GM23338 (cell line): ENCODE measurements around the gene GPC6. TPM values are rescaled to one million over a fixed set of nuclear protein-coding genes. Genes with fewer than 3 reads are reported as not detected.

ENCODE experiments used
- ATAC-seq: fragments of 200-7000 bp; cut with Tn5 transposase; 3 replicates; pipeline ENCODE4 v1.9.1; 2020
- DNase-seq: peaks from one replicate; pipeline ENCODE4 v3.0.0-alpha.2; 2015; ENCODE audit warnings: low spot score
- H2AFZ ChIP-seq: fragments of 200-600 bp; sonication (generic); 2 replicates; pipeline ENCODE4 v1.8.0; 2016; ENCODE audit warnings: antibody characterized with exemption, mild to moderate bottlenecking, moderate library complexity
- H3F3A ChIP-seq: fragments of 200-600 bp; sonication (generic); replicated peaks from 2 replicates; pipeline ENCODE4 v1.8.0; 2017; ENCODE audit warnings: antibody characterized with exemption, mixed run types, low read depth
- H3K27ac ChIP-seq: fragments of 200-600 bp; sonication (generic); 2 replicates; pipeline ENCODE4 v1.6.1; 2016; ENCODE audit warnings: low read depth
- H3K27me3 ChIP-seq: fragments of 200-600 bp; sonication (generic); 2 replicates; pipeline ENCODE4 v1.8.0; 2016; ENCODE audit warnings: mild to moderate bottlenecking, mixed run types, moderate library complexity; ENCODE audit not compliant: insufficient read depth
- H3K36me3 ChIP-seq: fragments of 200-600 bp; sonication (generic); 2 replicates; pipeline ENCODE4 v1.8.0; 2016; ENCODE audit warnings: mild to moderate bottlenecking; ENCODE audit not compliant: insufficient read depth
- H3K4me1 ChIP-seq: fragments of 200-600 bp; sonication (generic); 2 replicates; pipeline ENCODE4 v1.8.0; 2016; ENCODE audit warnings: mild to moderate bottlenecking, moderate library complexity; ENCODE audit not compliant: insufficient read depth
- H3K4me2 ChIP-seq: fragments of 200-600 bp; sonication (generic); 2 replicates; pipeline ENCODE4 v1.7.1; 2017; ENCODE audit warnings: mixed run types
- H3K4me3 ChIP-seq: fragments of 200-600 bp; sonication (generic); 2 replicates; pipeline ENCODE4 v1.6.1; 2016; ENCODE audit warnings: mixed run types
- H3K79me2 ChIP-seq: fragments of 200-600 bp; sonication (generic); replicated peaks from 2 replicates; pipeline ENCODE4 v1.8.0; 2017; ENCODE audit warnings: mild to moderate bottlenecking; ENCODE audit not compliant: insufficient read depth
- H3K9me2 ChIP-seq: fragments of 200-600 bp; sonication (generic); 2 replicates; pipeline ENCODE4 v1.8.0; 2017; ENCODE audit not compliant: insufficient read depth
- H4K20me1 ChIP-seq: fragments of 200-600 bp; sonication (generic); replicated peaks from 2 replicates; pipeline ENCODE4 v1.8.0; 2017; ENCODE audit warnings: mild to moderate bottlenecking; ENCODE audit not compliant: insufficient read depth
- H3K27ac Mint-ChIP-seq: 2 replicates; pipeline ENCODE4 v1.8.0; 2020; ENCODE audit warnings: inconsistent platforms, mild to moderate bottlenecking, moderate library complexity, mixed read lengths
- H3K27me3 Mint-ChIP-seq: 3 replicates; pipeline ENCODE4 v1.8.0; 2022; ENCODE audit warnings: low read depth, mild to moderate bottlenecking, moderate library complexity, mixed read lengths, inconsistent platforms; ENCODE audit not compliant: insufficient read depth, poor library complexity
- H3K36me3 Mint-ChIP-seq: 3 replicates; pipeline ENCODE4 v1.8.0; 2021; ENCODE audit warnings: low read depth, mild to moderate bottlenecking, inconsistent platforms, moderate library complexity, mixed read lengths
- H3K4me1 Mint-ChIP-seq: 3 replicates; pipeline ENCODE4 v1.8.0; 2020; ENCODE audit warnings: mild to moderate bottlenecking, inconsistent platforms, mixed read lengths
- H3K4me3 Mint-ChIP-seq: 3 replicates; pipeline ENCODE4 v1.8.0; 2021; ENCODE audit warnings: moderate library complexity, mild to moderate bottlenecking, inconsistent platforms, mixed read lengths
- H3K9me3 Mint-ChIP-seq: 3 replicates; pipeline ENCODE4 v1.8.0; 2020; ENCODE audit warnings: moderate library complexity, mild to moderate bottlenecking, inconsistent platforms, mixed read lengths
- CREB1 ChIP-seq: fragments of 250-450 bp; sonication (Bioruptor Pico); IDR thresholded peaks from 2 replicates; pipeline ENCODE4 v1.5.0; 2020; ENCODE audit warnings: low read depth, mild to moderate bottlenecking, moderate library complexity
- EZH2 ChIP-seq: fragments of 200-600 bp; sonication (generic); IDR thresholded peaks from one replicate; pipeline ENCODE4 v1.8.0; 2017; ENCODE audit warnings: antibody characterized with exemption, mild to moderate bottlenecking, low read depth; ENCODE audit not compliant: unreplicated experiment
- EZH2phosphoT487 ChIP-seq: fragments of 200-600 bp; sonication (generic); IDR thresholded peaks from one replicate; pipeline ENCODE4 v1.8.1; 2018; ENCODE audit warnings: antibody characterized with exemption; ENCODE audit not compliant: unreplicated experiment
- JUNB ChIP-seq: IDR thresholded peaks from one replicate; pipeline ENCODE4 v1.6.1; 2016; ENCODE audit warnings: antibody characterized with exemption; ENCODE audit not compliant: unreplicated experiment
- NANOG ChIP-seq: IDR thresholded peaks from 2 replicates; pipeline ENCODE4 v1.6.1; 2016; ENCODE audit warnings: antibody characterized with exemption, borderline replicate concordance
- POLR2AphosphoS5 ChIP-seq: IDR thresholded peaks from 2 replicates; pipeline ENCODE4 v1.6.1; 2016; ENCODE audit warnings: antibody characterized with exemption, low read depth
- STAT1 ChIP-seq: IDR thresholded peaks from one replicate; pipeline ENCODE4 v1.6.1; 2016; ENCODE audit warnings: antibody characterized with exemption; ENCODE audit not compliant: unreplicated experiment
- ZNF114 ChIP-seq: fragments of 250-450 bp; sonication (Bioruptor Pico); IDR thresholded peaks from 2 replicates; pipeline ENCODE4 v1.5.0; 2020; ENCODE audit warnings: mild to moderate bottlenecking, moderate library complexity
- ZNF331 ChIP-seq: fragments of 250-450 bp; sonication (Bioruptor Pico); IDR thresholded peaks from 2 replicates; pipeline ENCODE4 v1.5.0; 2020; ENCODE audit warnings: low read depth, mild to moderate bottlenecking, moderate library complexity
- polyA plus RNA-seq: library from polyadenylated mRNA; unstranded; fragments of >200 nt; fragmentation: Nextera tagmentation; extraction: Ambion mirVana; gene quantifications from 2 replicates; pipeline ENCODE4 v1.2.1, GENCODE V29; 2016
- total RNA-seq: library from RNA; depleted of rRNA; stranded (reverse); fragments of >200 nt; shearing (Covaris generic); gene quantifications from 2 replicates; pipeline ENCODE4 v1.2.3, GENCODE V29; 2014
- TF ChIP-seq, protein P1 (sequence below): IDR thresholded peaks from 2 replicates; pipeline ENCODE4 v1.6.1; 2016; ENCODE audit warnings: antibody characterized with exemption
- TF ChIP-seq, protein P2 (sequence below), 2 experiments: fragments of 200-600 bp in 1 of 2; sonication (generic) in 1 of 2; conservative IDR thresholded peaks; 2 replicates each; pipeline versions ENCODE4 v1.5.1 to v1.6.1; 2016 to 2017; ENCODE audit warnings: antibody characterized with exemption in 2 of 2, low read depth in 2 of 2, mild to moderate bottlenecking in 2 of 2, moderate library complexity in 1 of 2
- TF ChIP-seq, protein P3 (sequence below): IDR thresholded peaks from one replicate; pipeline ENCODE4 v1.6.1; 2018; ENCODE audit warnings: antibody characterized with exemption; ENCODE audit not compliant: unreplicated experiment
- TF ChIP-seq, protein P4 (sequence below): fragments of 250-450 bp; sonication (Bioruptor Pico); IDR thresholded peaks from 2 replicates; pipeline ENCODE4 v1.5.0; 2020; ENCODE audit warnings: mild to moderate bottlenecking, moderate library complexity

GPC6 gene
- total and polyA plus RNA-seq, 2 experiments from 2014 or later, result 6.4 to 28.6 TPM

DNA sequence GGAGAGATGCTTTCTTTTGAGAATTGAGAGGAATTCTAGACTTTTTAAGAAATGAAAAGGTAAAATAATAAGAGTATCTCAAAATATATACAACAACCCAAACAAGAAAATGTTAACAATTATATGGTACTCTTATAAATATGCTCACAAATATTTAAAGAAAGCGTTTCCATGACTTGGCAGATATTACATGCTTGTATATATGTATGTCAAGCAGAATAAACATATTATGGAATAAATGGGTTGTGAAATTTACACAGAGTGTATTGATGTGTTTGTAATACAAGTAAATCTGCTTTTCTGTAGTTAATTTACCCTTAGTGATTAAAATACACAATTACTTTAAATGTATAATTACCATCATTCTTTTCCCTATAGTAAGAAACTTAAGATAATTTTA is 65.8 kb downstream of the GPC6 start:
- ATAC-seq (no peak), DNase-seq (no peak)
- Histone ChIP-seq H3K36me3 (no peaks in the 10 kb centered on the region), H3K4me1 (peaks cover 5% of the 10 kb centered on the region; the same call in 1 of the 2 replicates), H3K27ac (no peak overlapping the region), H3F3A (no peaks in the 10 kb centered on the region), H2AFZ (no peak overlapping the region), H3K27me3 (no peaks in the 10 kb centered on the region), H3K4me2 (no peak overlapping the region), H3K9me2 (no peaks in the 10 kb centered on the region), H3K79me2 (peaks cover 13% of the 10 kb centered on the region), H4K20me1 (no peaks in the 10 kb centered on the region), H3K4me3 (no peak overlapping the region)
- no peaks in the 10 kb centered on the region for H3K9me3 Mint-ChIP-seq
- H3K4me3 Mint-ChIP-seq, result no peak overlapping the region
- H3K27ac Mint-ChIP-seq, result no peak overlapping the region
- peaks cover 26% of the 10 kb centered on the region for H3K4me1 Mint-ChIP-seq
- TF ChIP-seq EZH2, result no peak
- no peak for TF ChIP-seq EZH2phosphoT487
- no peak for TF ChIP-seq ZNF114 (CRISPR knock-in tag)
- TF ChIP-seq, protein P1, sequence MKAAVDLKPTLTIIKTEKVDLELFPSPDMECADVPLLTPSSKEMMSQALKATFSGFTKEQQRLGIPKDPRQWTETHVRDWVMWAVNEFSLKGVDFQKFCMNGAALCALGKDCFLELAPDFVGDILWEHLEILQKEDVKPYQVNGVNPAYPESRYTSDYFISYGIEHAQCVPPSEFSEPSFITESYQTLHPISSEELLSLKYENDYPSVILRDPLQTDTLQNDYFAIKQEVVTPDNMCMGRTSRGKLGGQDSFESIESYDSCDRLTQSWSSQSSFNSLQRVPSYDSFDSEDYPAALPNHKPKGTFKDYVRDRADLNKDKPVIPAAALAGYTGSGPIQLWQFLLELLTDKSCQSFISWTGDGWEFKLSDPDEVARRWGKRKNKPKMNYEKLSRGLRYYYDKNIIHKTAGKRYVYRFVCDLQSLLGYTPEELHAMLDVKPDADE, result no peak
- no peak for TF ChIP-seq JUNB
- no peak for TF ChIP-seq NANOG
- TF ChIP-seq, protein P2, sequence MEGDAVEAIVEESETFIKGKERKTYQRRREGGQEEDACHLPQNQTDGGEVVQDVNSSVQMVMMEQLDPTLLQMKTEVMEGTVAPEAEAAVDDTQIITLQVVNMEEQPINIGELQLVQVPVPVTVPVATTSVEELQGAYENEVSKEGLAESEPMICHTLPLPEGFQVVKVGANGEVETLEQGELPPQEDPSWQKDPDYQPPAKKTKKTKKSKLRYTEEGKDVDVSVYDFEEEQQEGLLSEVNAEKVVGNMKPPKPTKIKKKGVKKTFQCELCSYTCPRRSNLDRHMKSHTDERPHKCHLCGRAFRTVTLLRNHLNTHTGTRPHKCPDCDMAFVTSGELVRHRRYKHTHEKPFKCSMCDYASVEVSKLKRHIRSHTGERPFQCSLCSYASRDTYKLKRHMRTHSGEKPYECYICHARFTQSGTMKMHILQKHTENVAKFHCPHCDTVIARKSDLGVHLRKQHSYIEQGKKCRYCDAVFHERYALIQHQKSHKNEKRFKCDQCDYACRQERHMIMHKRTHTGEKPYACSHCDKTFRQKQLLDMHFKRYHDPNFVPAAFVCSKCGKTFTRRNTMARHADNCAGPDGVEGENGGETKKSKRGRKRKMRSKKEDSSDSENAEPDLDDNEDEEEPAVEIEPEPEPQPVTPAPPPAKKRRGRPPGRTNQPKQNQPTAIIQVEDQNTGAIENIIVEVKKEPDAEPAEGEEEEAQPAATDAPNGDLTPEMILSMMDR (conservative IDR thresholded peaks at IDR 0.05; ENCODE audit: low read depth in 2 of 2), result no peak
- TF ChIP-seq, protein P3, sequence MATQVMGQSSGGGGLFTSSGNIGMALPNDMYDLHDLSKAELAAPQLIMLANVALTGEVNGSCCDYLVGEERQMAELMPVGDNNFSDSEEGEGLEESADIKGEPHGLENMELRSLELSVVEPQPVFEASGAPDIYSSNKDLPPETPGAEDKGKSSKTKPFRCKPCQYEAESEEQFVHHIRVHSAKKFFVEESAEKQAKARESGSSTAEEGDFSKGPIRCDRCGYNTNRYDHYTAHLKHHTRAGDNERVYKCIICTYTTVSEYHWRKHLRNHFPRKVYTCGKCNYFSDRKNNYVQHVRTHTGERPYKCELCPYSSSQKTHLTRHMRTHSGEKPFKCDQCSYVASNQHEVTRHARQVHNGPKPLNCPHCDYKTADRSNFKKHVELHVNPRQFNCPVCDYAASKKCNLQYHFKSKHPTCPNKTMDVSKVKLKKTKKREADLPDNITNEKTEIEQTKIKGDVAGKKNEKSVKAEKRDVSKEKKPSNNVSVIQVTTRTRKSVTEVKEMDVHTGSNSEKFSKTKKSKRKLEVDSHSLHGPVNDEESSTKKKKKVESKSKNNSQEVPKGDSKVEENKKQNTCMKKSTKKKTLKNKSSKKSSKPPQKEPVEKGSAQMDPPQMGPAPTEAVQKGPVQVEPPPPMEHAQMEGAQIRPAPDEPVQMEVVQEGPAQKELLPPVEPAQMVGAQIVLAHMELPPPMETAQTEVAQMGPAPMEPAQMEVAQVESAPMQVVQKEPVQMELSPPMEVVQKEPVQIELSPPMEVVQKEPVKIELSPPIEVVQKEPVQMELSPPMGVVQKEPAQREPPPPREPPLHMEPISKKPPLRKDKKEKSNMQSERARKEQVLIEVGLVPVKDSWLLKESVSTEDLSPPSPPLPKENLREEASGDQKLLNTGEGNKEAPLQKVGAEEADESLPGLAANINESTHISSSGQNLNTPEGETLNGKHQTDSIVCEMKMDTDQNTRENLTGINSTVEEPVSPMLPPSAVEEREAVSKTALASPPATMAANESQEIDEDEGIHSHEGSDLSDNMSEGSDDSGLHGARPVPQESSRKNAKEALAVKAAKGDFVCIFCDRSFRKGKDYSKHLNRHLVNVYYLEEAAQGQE, result no peak
- TF ChIP-seq POLR2AphosphoS5, result no peak
- TF ChIP-seq, protein P4, sequence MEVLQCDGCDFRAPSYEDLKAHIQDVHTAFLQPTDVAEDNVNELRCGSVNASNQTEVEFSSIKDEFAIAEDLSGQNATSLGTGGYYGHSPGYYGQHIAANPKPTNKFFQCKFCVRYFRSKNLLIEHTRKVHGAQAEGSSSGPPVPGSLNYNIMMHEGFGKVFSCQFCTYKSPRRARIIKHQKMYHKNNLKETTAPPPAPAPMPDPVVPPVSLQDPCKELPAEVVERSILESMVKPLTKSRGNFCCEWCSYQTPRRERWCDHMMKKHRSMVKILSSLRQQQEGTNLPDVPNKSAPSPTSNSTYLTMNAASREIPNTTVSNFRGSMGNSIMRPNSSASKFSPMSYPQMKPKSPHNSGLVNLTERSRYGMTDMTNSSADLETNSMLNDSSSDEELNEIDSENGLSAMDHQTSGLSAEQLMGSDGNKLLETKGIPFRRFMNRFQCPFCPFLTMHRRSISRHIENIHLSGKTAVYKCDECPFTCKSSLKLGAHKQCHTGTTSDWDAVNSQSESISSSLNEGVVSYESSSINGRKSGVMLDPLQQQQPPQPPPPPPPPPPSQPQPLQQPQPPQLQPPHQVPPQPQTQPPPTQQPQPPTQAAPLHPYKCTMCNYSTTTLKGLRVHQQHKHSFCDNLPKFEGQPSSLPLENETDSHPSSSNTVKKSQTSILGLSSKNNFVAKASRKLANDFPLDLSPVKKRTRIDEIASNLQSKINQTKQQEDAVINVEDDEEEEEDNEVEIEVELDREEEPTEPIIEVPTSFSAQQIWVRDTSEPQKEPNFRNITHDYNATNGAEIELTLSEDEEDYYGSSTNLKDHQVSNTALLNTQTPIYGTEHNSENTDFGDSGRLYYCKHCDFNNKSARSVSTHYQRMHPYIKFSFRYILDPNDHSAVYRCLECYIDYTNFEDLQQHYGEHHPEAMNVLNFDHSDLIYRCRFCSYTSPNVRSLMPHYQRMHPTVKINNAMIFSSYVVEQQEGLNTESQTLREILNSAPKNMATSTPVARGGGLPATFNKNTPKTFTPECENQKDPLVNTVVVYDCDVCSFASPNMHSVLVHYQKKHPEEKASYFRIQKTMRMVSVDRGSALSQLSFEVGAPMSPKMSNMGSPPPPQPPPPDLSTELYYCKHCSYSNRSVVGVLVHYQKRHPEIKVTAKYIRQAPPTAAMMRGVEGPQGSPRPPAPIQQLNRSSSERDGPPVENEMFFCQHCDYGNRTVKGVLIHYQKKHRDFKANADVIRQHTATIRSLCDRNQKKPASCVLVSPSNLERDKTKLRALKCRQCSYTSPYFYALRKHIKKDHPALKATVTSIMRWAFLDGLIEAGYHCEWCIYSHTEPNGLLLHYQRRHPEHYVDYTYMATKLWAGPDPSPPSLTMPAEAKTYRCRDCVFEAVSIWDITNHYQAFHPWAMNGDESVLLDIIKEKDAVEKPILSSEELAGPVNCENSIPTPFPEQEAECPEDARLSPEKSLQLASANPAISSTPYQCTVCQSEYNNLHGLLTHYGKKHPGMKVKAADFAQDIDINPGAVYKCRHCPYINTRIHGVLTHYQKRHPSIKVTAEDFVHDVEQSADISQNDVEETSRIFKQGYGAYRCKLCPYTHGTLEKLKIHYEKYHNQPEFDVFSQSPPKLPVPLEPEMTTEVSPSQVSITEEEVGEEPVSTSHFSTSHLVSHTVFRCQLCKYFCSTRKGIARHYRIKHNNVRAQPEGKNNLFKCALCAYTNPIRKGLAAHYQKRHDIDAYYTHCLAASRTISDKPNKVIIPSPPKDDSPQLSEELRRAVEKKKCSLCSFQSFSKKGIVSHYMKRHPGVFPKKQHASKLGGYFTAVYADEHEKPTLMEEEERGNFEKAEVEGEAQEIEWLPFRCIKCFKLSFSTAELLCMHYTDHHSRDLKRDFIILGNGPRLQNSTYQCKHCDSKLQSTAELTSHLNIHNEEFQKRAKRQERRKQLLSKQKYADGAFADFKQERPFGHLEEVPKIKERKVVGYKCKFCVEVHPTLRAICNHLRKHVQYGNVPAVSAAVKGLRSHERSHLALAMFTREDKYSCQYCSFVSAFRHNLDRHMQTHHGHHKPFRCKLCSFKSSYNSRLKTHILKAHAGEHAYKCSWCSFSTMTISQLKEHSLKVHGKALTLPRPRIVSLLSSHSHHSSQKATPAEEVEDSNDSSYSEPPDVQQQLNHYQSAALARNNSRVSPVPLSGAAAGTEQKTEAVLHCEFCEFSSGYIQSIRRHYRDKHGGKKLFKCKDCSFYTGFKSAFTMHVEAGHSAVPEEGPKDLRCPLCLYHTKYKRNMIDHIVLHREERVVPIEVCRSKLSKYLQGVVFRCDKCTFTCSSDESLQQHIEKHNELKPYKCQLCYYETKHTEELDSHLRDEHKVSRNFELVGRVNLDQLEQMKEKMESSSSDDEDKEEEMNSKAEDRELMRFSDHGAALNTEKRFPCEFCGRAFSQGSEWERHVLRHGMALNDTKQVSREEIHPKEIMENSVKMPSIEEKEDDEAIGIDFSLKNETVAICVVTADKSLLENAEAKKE (CRISPR knock-in tag), result no peak
- no peak for TF ChIP-seq CREB1 (CRISPR knock-in tag)
- TF ChIP-seq ZNF331 (CRISPR knock-in tag), result no peak
- TF ChIP-seq STAT1, result no peak
- peaks cover 2% of the 10 kb centered on the region for H3K27me3 Mint-ChIP-seq
- no peaks in the 10 kb centered on the region for H3K36me3 Mint-ChIP-seq
